GM19372 (cell line): ENCODE measurements around the gene COL4A2.

Experiments
- ATAC-seq: cut with Tn5 transposase; IDR thresholded peaks from one replicate; pipeline ENCODE4 v1.9.1; 2021; ENCODE audit warnings: mild to moderate bottlenecking, low read depth, moderate library complexity; ENCODE audit not compliant: unreplicated experiment

Gene COL4A2

GRCh38 chr13:110351636-110352420, 44.7 kb downstream of the COL4A2 start:
- no peak for ATAC-seq

- no peak for ATAC-seq
Measured at GRCh38 chr13:110352735-110353134, 45.7 kb downstream of the COL4A2 start.

- ATAC-seq: no peak
Measured at GRCh38 chr13:110353339-110353977, 46.4 kb downstream of the COL4A2 start.

- ATAC-seq: no peak
Measured at GRCh38 chr13:110354123-110354627, 47.1 kb downstream of the COL4A2 start.

- ATAC-seq: no peak
Measured at GRCh38 chr13:110354715-110355473, 47.8 kb downstream of the COL4A2 start.

GRCh38 chr13:110356362-110356761, 49.3 kb downstream of the COL4A2 start:
- no peak for ATAC-seq

GRCh38 chr13:110358381-110358780, 51.3 kb downstream of the COL4A2 start:
- ATAC-seq: no peak

- no peak for ATAC-seq
Measured at GRCh38 chr13:110359840-110360301, 52.8 kb downstream of the COL4A2 start.

GRCh38 chr13:110360598-110360997, 53.5 kb downstream of the COL4A2 start:
- no peak for ATAC-seq

GRCh38 chr13:110361365-110361911, 54.4 kb downstream of the COL4A2 start:
- ATAC-seq: no peak

- no peak for ATAC-seq
Measured at GRCh38 chr13:110363010-110363409, 55.9 kb downstream of the COL4A2 start.

- no peak for ATAC-seq
Measured at GRCh38 chr13:110364081-110364480, 57.0 kb downstream of the COL4A2 start.

- no peak for ATAC-seq
Measured at GRCh38 chr13:110365876-110366275, 58.8 kb downstream of the COL4A2 start.

GRCh38 chr13:110366733-110367132, 59.6 kb downstream of the COL4A2 start:
- ATAC-seq: no peak

GRCh38 chr13:110367620-110368019, 60.5 kb downstream of the COL4A2 start:
- no peak for ATAC-seq

GRCh38 chr13:110368408-110368807, 61.3 kb downstream of the COL4A2 start:
- ATAC-seq: no peak

GRCh38 chr13:110369400-110369799, 62.3 kb downstream of the COL4A2 start:
- ATAC-seq: no peak

- no peak for ATAC-seq
Measured at GRCh38 chr13:110371550-110372465, 64.7 kb downstream of the COL4A2 start.

- ATAC-seq: no peak
Measured at GRCh38 chr13:110372676-110373075, 65.6 kb downstream of the COL4A2 start.

GRCh38 chr13:110373617-110374016, 66.5 kb downstream of the COL4A2 start:
- ATAC-seq: no peak
